Stimulated activated CD8-positive, alpha-beta memory T cell treated with anti-CD3 and anti-CD28 coated beads, Interleukin-15, amount 100 ng/mL, for 4 hours (primary cell): Measurements from ENCODE around the gene TINAG.

Source experiments
- DNase-seq, 2 donors: peaks; one replicate each; pipeline ENCODE4 v3.0.0-alpha.2; 2020; ENCODE audit warnings: low read depth in 2 of 2

TINAG gene

GRCh38 chr6:54428431-54428830, 120.2 kb downstream of the TINAG start:
- no peak for DNase-seq

- no peak for DNase-seq
Observed at GRCh38 chr6:54431466-54431865, 123.2 kb downstream of the TINAG start.
